K562 (cell line): ENCODE results near the gene ATOH8. TPM values are rescaled to one million over a fixed set of nuclear protein-coding genes. Genes with fewer than 3 reads are reported as not detected.

Source experiments
- ATAC-seq: fragments of 200-7000 bp; cut with Tn5 transposase; 3 replicates; pipeline ENCODE4 v1.9.1; 2020; ENCODE audit warnings: moderate library complexity
- BruUV-seq: library from RNA; stranded (reverse); fragments of 400-500 nt; replicated peaks from 2 replicates; lab custom pipeline; 2021; lab: Mats Ljungman, UMichigan
- CTCF ChIA-PET: fragments of 300-600 bp; formaldehyde crosslinking; extraction: SDS; loops from one replicate; lab custom pipeline; 2021; ENCODE audit warnings: low intra/inter-chr PET ratio; lab: Yijun Ruan, JAX
- POLR2A ChIA-PET: fragments of 300-600, 350-650 bp; sonication (Branson Sonifier 250); formaldehyde crosslinking; extraction: SDS; loops from one replicate; lab custom pipeline; 2021; ENCODE audit warnings: antibody characterized with exemption, inconsistent platforms; lab: Yijun Ruan, JAX
- DNase-seq, 4 experiments: peaks; one replicate each; pipeline versions ENCODE4 v3.0.0 to v3.0.0-alpha.2; 2011 to 2018; ENCODE audit warnings: low spot score in 3 of 4, mixed read lengths in 3 of 4; ENCODE audit errors: extremely low read depth in 1 of 4
- FAIRE-seq: peaks from 2 replicates; lab custom pipeline; 2011; peaks lifted over from hg19 to GRCh38; lab: Jason Lieb, UNC
- H2AFZ ChIP-seq: 2 replicates; pipeline ENCODE4 v1.6.0; 2011; ENCODE audit warnings: low read depth, low read length, control low read depth, inconsistent platforms
- H3K27ac ChIP-seq: fragments of 200-600 bp; 3 replicates; pipeline ENCODE4 v1.8.0; 2011; ENCODE audit warnings: low read depth, mild to moderate bottlenecking, control low read depth, inconsistent platforms, low read length, moderate library complexity, mixed read lengths; ENCODE audit errors: extremely low read depth
- H3K27me3 ChIP-seq, 2 experiments: fragments of 300-600 bp in 1 of 2; 2 replicates in 1 of 2; 3 replicates in 1 of 2; pipeline versions ENCODE4 v1.6.0 to v1.8.0; 2011; ENCODE audit warnings: inconsistent platforms in 2 of 2, low read length in 2 of 2, mild to moderate bottlenecking in 1 of 2, mixed read lengths in 1 of 2, moderate library complexity in 1 of 2; ENCODE audit not compliant: control insufficient read depth in 2 of 2, insufficient read depth in 2 of 2
- H3K36me3 ChIP-seq: fragments of 300-600 bp; 3 replicates; pipeline ENCODE4 v1.8.0; 2011; ENCODE audit warnings: mild to moderate bottlenecking, low read length, inconsistent platforms; ENCODE audit not compliant: control insufficient read depth, insufficient read depth
- H3K4me1 ChIP-seq, 2 experiments: fragments of 200-600 bp in 1 of 2; replicated peaks in 1 of 2; 2 replicates in 1 of 2; 3 replicates in 1 of 2; pipeline versions ENCODE4 v1.5.1 to v1.8.0; 2011; ENCODE audit warnings: inconsistent platforms in 2 of 2, low read length in 2 of 2, mild to moderate bottlenecking in 1 of 2, mixed read lengths in 1 of 2, moderate library complexity in 1 of 2; ENCODE audit not compliant: control insufficient read depth in 2 of 2, insufficient read depth in 2 of 2
- H3K4me2 ChIP-seq: 2 replicates; pipeline ENCODE4 v1.6.1; 2011; ENCODE audit warnings: low read length, control low read depth, inconsistent platforms, mixed read lengths; ENCODE audit not compliant: insufficient read depth
- H3K4me3 ChIP-seq: fragments of 200-600 bp; sonication (generic), shearing (Covaris generic); 2 replicates; pipeline ENCODE4 v1.5.1; 2016; ENCODE audit warnings: control low read depth, inconsistent platforms
- H3K79me2 ChIP-seq: fragments of 200-600 bp; 3 replicates; pipeline ENCODE4 v1.8.0; 2011; ENCODE audit warnings: low read length, inconsistent platforms; ENCODE audit not compliant: control insufficient read depth, insufficient read depth
- H3K9ac ChIP-seq, 2 experiments: 2 replicates each; pipeline versions ENCODE4 v1.6.0 to v1.6.1; 2011; ENCODE audit warnings: low read depth in 2 of 2, low read length in 2 of 2, control low read depth in 1 of 2, inconsistent platforms in 1 of 2, mild to moderate bottlenecking in 1 of 2, mixed read lengths in 1 of 2; ENCODE audit not compliant: insufficient read depth in 1 of 2
- H3K9me1 ChIP-seq: one replicate; pipeline ENCODE4 v1.6.0; 2011; ENCODE audit warnings: inconsistent platforms, mild to moderate bottlenecking, low read length, moderate library complexity; ENCODE audit not compliant: control insufficient read depth, insufficient read depth
- H3K9me3 ChIP-seq: replicated peaks from 2 replicates; pipeline ENCODE4 v1.5.1; 2011; ENCODE audit warnings: low read depth, low read length, inconsistent platforms; ENCODE audit not compliant: control insufficient read depth, insufficient read depth
- H4K20me1 ChIP-seq: replicated peaks from 2 replicates; pipeline ENCODE4 v1.6.1; 2011; ENCODE audit warnings: low read length, inconsistent platforms, mixed read lengths; ENCODE audit not compliant: control insufficient read depth, insufficient read depth
- ATF7 ChIP-seq: fragments of 450-650 bp; IDR thresholded peaks from 2 replicates; pipeline ENCODE4 v1.7.1; 2014; ENCODE audit warnings: mild to moderate bottlenecking, moderate library complexity
- HMG20A ChIP-seq: fragments of 450-650 bp; formaldehyde crosslinking; conservative IDR thresholded peaks from 2 replicates; pipeline ENCODE4 v1.4.0; 2020; ENCODE audit warnings: mild to moderate bottlenecking, mixed read lengths
- KHSRP ChIP-seq: fragments of 450-650 bp; IDR thresholded peaks from 2 replicates; pipeline ENCODE4 v1.6.1; 2017
- MED1 ChIP-seq: sonication (generic); formaldehyde crosslinking; IDR thresholded peaks from 2 replicates; pipeline ENCODE4 v1.8.1; 2023; ENCODE audit warnings: missing genetic modification reagents, borderline replicate concordance
- NFYB ChIP-seq: IDR thresholded peaks from 2 replicates; pipeline ENCODE4 v1.6.1; 2011; ENCODE audit warnings: mild to moderate bottlenecking, moderate library complexity; ENCODE audit not compliant: insufficient read length; ENCODE audit errors: extremely low read depth
- POLR2AphosphoS2 ChIP-seq: IDR thresholded peaks from 2 replicates; pipeline ENCODE4 v1.6.1; 2012; ENCODE audit warnings: low read length, improper control_type of control experiment
- TOE1 ChIP-seq, 2 experiments: fragments of 450-650 bp in 1 of 2; sonication (generic) in 1 of 2; formaldehyde crosslinking in 1 of 2; IDR thresholded peaks; 2 replicates each; pipeline versions ENCODE4 v1.7.1 to v1.8.0; 2016 to 2022; ENCODE audit warnings: borderline replicate concordance in 2 of 2, mild to moderate bottlenecking in 2 of 2, antibody characterized with exemption in 1 of 2, inconsistent platforms in 1 of 2, low read depth in 1 of 2, missing genetic modification reagents in 1 of 2, moderate library complexity in 1 of 2
- WHSC1 ChIP-seq: IDR thresholded peaks from one replicate; pipeline ENCODE4 v1.6.1; 2012; ENCODE audit warnings: low read length, control low read depth, inconsistent platforms
- ZNF140 ChIP-seq: fragments of 250-450 bp; sonication (Bioruptor Pico); IDR thresholded peaks from 2 replicates; pipeline ENCODE4 v1.8.0; 2021; ENCODE audit warnings: moderate library complexity, mild to moderate bottlenecking, inconsistent platforms
- ZNF3 ChIP-seq: fragments of 250-450 bp; sonication (Bioruptor Pico); IDR thresholded peaks from 2 replicates; pipeline ENCODE4 v1.5.0; 2021; ENCODE audit warnings: mild to moderate bottlenecking, moderate library complexity
- WGBS: fragments of 100-300 bp; shearing (Covaris generic); methylation state at CpG from one replicate; pipeline ENCODE4 v1.1.6; 2016; ENCODE audit warnings: low coverage, mixed read lengths; ENCODE audit not compliant: insufficient coverage; ENCODE audit errors: missing lambda C conversion rate; 5-methylcytosine and 5-hydroxymethylcytosine counted together
- in situ Hi-C: fragments of 300-500 bp; cut with MboI; formaldehyde crosslinking; loops from 4 replicates; pipeline ENCODE4 v1.15.0; 2018; ENCODE audit warnings: inconsistent platforms, mixed read lengths
- intact Hi-C: fragments of 100-400 bp; cut with micrococcal nuclease; formaldehyde crosslinking; loops from 2 replicates; pipeline ENCODE4 v1.14.2; 2022
- polyA plus RNA-seq, 8 experiments: library from polyadenylated mRNA; depleted of rRNA in 4 of 8; stranded (reverse) in 5 of 8; unstranded in 3 of 8; fragments of >200 nt; fragmentation: Nextera tagmentation in 2 of 8; fragmentation: Illumina TruSeq in 1 of 8; extraction: Ambion mirVana in 2 of 8; extraction: Trizol in 1 of 8; gene quantifications; 2 replicates each; pipeline versions ENCODE4 v1.2.1 to v1.2.3, GENCODE V29; 2011 to 2014; ENCODE audit warnings: inconsistent platforms in 1 of 8, missing spikeins in 1 of 8
- total RNA-seq, 7 experiments: library from RNA; depleted of rRNA in 6 of 7; stranded (reverse); fragments of >200 nt in 6 of 7; fragmentation: Illumina TruSeq in 2 of 7; extraction: Trizol in 2 of 7; gene quantifications; 2 replicates each; pipeline versions ENCODE4 v1.2.1 to v1.2.3, GENCODE V29; 2011 to 2021; ENCODE audit warnings: low replicate concordance in 1 of 7
- TF ChIP-seq, protein P1 (sequence below): sonication (generic); formaldehyde crosslinking; IDR thresholded peaks from 2 replicates; pipeline ENCODE4 v1.8.0; 2022; ENCODE audit warnings: missing genetic modification reagents, mild to moderate bottlenecking, moderate library complexity, borderline replicate concordance
- TF ChIP-seq, protein P2 (sequence below): fragments of 450-650 bp; IDR thresholded peaks from 2 replicates; pipeline ENCODE4 v1.6.1; 2016; ENCODE audit warnings: borderline replicate concordance

ATOH8 gene
- total and polyA plus RNA-seq, 9 of the 15 experiments (the other 6 are each of a cell fraction or from before 2014, with no cell fraction given) = not detected

DNA sequence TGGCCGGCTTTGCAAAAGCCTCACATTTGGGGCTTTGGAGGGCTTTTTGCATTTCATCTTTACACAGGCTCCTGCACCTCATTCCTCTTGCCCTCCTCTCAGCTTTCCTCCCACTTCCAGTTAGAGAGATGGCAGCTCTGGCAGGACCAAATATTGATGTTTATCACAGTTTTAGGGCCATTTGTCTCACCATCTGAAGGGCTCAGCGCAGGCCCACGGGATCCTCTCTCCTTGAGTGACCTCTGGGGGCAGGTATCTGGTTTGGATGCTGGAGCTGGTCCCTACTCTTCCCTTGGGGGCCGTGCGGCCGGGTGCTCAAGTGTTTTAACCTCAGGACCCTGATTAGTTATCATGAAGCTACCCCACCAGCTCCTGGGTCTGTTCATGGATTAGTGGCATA is 19.9 kb downstream of the ATOH8 start (continued):
- no peak for TF ChIP-seq POLR2AphosphoS2
- TF ChIP-seq WHSC1 = no peak
- TF ChIP-seq MED1 (CRISPR knock-in tag) = no peak
- TF ChIP-seq, protein P1, sequence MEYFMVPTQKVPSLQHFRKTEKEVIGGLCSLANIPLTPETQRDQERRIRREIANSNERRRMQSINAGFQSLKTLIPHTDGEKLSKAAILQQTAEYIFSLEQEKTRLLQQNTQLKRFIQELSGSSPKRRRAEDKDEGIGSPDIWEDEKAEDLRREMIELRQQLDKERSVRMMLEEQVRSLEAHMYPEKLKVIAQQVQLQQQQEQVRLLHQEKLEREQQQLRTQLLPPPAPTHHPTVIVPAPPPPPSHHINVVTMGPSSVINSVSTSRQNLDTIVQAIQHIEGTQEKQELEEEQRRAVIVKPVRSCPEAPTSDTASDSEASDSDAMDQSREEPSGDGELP = no peak
- TF ChIP-seq TOE1 (IDR thresholded peaks at IDR 0.05; ENCODE audit: borderline replicate concordance) = no peak
- no peak for TF ChIP-seq TOE1 (CRISPR knock-in tag; IDR thresholded peaks at IDR 0.05; ENCODE audit: borderline replicate concordance, low read depth)
- no peak for TF ChIP-seq ATF7
- no peak for TF ChIP-seq ZNF3

DNA sequence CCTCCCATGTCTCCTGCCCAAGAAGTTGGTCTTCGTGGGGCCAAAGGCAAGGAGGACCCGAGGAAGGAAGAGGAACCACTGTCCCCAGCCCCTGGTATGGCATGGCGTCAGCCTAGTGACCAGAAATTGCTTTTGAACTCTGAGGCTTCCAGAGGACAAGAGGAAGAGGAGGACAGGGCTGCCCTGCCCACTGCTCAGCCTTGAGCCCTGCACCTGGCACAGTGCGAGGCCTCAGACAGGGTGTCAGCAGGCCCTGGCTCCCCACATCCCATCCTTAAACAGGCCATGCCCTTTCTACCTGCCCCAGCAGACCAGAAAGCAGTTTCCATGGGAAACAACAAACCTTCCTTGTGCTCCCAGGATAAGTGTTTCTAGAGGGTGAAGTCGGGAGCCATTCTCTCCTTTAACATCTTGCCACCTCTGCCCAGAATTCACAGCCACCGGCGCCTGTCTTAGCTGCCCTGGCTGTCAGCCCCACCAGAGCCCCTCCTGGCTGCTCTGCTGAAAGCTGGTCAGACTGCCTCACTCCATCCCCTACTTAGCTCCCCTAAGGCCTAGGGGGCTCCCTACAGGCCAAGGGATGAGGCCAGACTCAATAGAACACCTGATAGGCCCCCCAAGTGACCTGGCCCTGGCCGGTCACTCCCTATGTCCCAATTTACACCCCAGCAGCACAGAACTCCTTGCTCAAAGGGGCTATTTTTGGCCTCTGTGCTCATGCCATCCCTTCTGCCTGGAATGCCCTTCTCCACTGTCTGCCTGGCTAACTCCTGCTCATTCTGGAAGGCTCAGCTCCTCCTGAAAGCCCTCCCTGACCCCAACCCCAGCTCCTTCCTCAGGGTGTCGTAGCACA is 20.6 kb downstream of the ATOH8 start:
- H3K9me3 ChIP-seq = no peaks in the 10 kb centered on the region
- H3K27me3 ChIP-seq = peaks cover 67 to 100% of the 10 kb centered on the region in 2 experiments
- ChIA-PET CTCF (no interaction called here), POLR2A (interaction anchor here (0.7 to 1.6 kb wide), 2 partner anchors 11 to 137 kb away, joined by 3 read pairs; no protein-coding TSS in a partner anchor)
- H3K79me2 ChIP-seq = no peaks in the 10 kb centered on the region
- no peaks in the 10 kb centered on the region for H3K36me3 ChIP-seq
- intact Hi-C loops (no loop called here), in situ Hi-C loops (no loop called here)
- no peak for ATAC-seq
- H3K9me1 ChIP-seq = no peaks in the 10 kb centered on the region
- H3K4me3 ChIP-seq = no peak overlapping the region
- no peak overlapping the region for H2AFZ ChIP-seq
- no peak for TF ChIP-seq NFYB
- no peak for TF ChIP-seq KHSRP
- no peak for TF ChIP-seq ZNF140 (CRISPR knock-in tag)
- TF ChIP-seq, protein P2, sequence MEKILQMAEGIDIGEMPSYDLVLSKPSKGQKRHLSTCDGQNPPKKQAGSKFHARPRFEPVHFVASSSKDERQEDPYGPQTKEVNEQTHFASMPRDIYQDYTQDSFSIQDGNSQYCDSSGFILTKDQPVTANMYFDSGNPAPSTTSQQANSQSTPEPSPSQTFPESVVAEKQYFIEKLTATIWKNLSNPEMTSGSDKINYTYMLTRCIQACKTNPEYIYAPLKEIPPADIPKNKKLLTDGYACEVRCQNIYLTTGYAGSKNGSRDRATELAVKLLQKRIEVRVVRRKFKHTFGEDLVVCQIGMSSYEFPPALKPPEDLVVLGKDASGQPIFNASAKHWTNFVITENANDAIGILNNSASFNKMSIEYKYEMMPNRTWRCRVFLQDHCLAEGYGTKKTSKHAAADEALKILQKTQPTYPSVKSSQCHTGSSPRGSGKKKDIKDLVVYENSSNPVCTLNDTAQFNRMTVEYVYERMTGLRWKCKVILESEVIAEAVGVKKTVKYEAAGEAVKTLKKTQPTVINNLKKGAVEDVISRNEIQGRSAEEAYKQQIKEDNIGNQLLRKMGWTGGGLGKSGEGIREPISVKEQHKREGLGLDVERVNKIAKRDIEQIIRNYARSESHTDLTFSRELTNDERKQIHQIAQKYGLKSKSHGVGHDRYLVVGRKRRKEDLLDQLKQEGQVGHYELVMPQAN = no peak
- TF ChIP-seq HMG20A = no peak
- no TSS peak for BruUV-seq
- no peak for DNase-seq
- no peak overlapping the region for H3K4me2 ChIP-seq
- no peak for FAIRE-seq
- no peak overlapping the region for H3K27ac ChIP-seq
- H3K4me1 ChIP-seq = peaks cover 0 to 7% of the 10 kb centered on the region in 2 experiments; a peak in 1 of 5 replicates
- peaks cover 12% of the 10 kb centered on the region for H4K20me1 ChIP-seq
- 0% methylated on average over 9 of the region's 9 CpGs for WGBS
- H3K9ac ChIP-seq = no peak overlapping the region
